BLaER1 (cell line): ENCODE data around the gene NUTM2G.
"Not testable (repeated sequence)": the region's sequence is repeated elsewhere in the genome, so short reads cannot be mapped to it uniquely, and the experiment has no call there.

Experiments
- H3K27ac ChIP-seq: shearing (Covaris generic); formaldehyde crosslinking; 2 replicates; pipeline ENCODE4 v1.8.1; 2022
- H3K27me3 ChIP-seq: shearing (Covaris generic); formaldehyde crosslinking; 2 replicates; pipeline ENCODE4 v1.8.1; 2022
- H3K36me3 ChIP-seq: shearing (Covaris generic); formaldehyde crosslinking; 2 replicates; pipeline ENCODE4 v1.8.1; 2022
- H3K4me1 ChIP-seq: shearing (Covaris generic); formaldehyde crosslinking; 2 replicates; pipeline ENCODE4 v1.8.1; 2022
- H3K4me2 ChIP-seq: shearing (Covaris generic); formaldehyde crosslinking; 2 replicates; pipeline ENCODE4 v1.8.1; 2022
- H3K4me3 ChIP-seq: shearing (Covaris generic); formaldehyde crosslinking; 2 replicates; pipeline ENCODE4 v1.8.1; 2022
- H3K9ac ChIP-seq: shearing (Covaris generic); formaldehyde crosslinking; 2 replicates; pipeline ENCODE4 v1.8.1; 2022
- H3K9me3 ChIP-seq: shearing (Covaris generic); formaldehyde crosslinking; 2 replicates; pipeline ENCODE4 v1.8.1; 2022
- H4K20me1 ChIP-seq: shearing (Covaris generic); formaldehyde crosslinking; 2 replicates; pipeline ENCODE4 v1.8.1; 2022

NUTM2G gene

DNA sequence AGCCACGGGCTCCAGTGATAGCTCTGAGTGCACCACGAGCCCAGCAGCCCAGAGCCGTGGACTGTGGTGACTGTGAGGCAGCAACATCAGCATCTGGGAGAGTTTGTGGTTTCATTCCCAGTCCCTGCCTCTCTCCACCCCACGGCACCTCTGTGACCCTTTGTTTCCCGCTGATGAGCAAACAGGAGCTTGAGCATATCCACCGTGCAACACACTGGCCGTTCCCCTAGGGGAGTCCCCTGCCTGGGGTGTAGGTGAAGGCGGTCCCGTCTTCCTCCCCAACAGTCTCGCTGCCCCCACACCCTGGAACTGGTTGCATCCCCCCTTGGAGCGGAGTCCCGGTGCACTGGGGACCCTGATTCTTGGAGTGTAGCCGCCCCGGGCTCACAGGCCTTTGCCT lies 5.5 kb downstream of the NUTM2G start:
- not testable (repeated sequence) for H4K20me1 ChIP-seq, H3K9ac ChIP-seq, H3K36me3 ChIP-seq, H3K9me3 ChIP-seq, H3K27me3 ChIP-seq, H3K4me2 ChIP-seq, H3K4me3 ChIP-seq, H3K27ac ChIP-seq
- H3K4me1 ChIP-seq, result peaks cover 34% of the 10 kb centered on the region

DNA sequence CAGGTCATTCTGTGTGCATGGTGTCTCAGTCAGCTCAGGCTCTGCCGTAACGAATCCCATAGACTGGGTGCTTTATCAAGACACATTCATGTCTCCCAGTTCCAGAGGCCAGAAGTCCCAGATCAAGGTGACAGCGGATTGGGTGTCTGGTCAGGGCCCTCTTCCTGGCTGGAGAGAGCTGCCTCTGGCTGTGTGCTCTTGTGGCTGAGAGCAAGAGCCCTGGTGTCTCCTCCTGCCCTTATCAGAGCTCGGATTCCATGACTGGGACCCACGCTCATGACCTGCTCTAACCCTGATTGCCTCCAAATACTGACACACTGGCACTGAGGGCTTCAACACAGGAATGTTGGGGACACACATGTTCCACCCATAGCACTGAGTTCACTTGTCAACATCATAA lies 6.1 kb downstream of the NUTM2G start:
- not testable (repeated sequence) for H3K9me3 ChIP-seq, H3K4me3 ChIP-seq, H4K20me1 ChIP-seq, H3K36me3 ChIP-seq, H3K9ac ChIP-seq, H3K27ac ChIP-seq, H3K4me2 ChIP-seq, H3K27me3 ChIP-seq
- H3K4me1 ChIP-seq, result peaks cover 28% of the 10 kb centered on the region

DNA sequence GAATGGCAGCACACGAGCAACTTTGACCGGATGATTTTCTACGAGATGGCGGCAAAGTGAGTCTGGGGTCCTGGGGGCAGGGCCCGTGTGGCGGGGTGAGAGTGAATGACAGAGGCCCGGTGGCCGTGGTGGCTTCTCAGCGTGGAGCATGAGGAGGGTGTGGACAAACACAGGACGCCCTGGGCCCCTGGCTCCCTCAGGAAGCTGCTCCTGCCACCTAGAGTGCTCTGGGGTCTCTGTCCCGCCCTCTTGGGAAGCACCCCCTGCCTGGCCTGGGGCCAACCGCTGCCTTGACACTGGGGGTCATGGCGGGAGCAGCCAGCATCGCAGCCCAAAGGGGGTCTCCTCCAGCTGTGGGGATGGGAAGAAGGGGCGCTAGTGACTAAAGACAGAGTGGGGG lies 6.8 kb downstream of the NUTM2G start:
- not testable (repeated sequence) for H3K4me2 ChIP-seq, H3K36me3 ChIP-seq, H3K27ac ChIP-seq, H3K4me3 ChIP-seq, H3K27me3 ChIP-seq, H3K9ac ChIP-seq, H3K9me3 ChIP-seq, H4K20me1 ChIP-seq
- peaks cover 23% of the 10 kb centered on the region for H3K4me1 ChIP-seq

DNA sequence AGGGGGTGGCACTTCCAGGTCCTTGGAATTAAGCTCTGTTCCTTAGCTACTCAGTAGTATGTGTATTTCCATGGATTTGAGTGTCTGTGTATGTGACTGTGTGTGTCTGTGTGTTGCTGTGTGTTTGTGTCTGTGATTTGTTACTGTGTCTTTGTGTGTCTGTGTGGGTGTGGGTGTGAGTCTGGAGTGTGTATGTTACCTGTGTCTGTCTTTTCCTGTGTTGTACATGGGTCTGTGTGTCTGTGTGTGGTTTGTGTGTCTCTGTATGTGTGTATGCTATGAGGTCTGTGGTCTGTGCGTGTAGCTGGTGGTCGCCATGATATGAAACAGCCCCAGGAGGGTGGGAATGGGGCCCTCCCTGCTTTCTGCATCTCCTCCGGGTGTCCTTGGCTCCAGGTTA lies 8.8 kb downstream of the NUTM2G start:
- not testable (repeated sequence) for H3K4me3 ChIP-seq, H3K9me3 ChIP-seq, H3K4me1 ChIP-seq, H4K20me1 ChIP-seq, H3K36me3 ChIP-seq, H3K27ac ChIP-seq, H3K4me2 ChIP-seq, H3K9ac ChIP-seq, H3K27me3 ChIP-seq

DNA sequence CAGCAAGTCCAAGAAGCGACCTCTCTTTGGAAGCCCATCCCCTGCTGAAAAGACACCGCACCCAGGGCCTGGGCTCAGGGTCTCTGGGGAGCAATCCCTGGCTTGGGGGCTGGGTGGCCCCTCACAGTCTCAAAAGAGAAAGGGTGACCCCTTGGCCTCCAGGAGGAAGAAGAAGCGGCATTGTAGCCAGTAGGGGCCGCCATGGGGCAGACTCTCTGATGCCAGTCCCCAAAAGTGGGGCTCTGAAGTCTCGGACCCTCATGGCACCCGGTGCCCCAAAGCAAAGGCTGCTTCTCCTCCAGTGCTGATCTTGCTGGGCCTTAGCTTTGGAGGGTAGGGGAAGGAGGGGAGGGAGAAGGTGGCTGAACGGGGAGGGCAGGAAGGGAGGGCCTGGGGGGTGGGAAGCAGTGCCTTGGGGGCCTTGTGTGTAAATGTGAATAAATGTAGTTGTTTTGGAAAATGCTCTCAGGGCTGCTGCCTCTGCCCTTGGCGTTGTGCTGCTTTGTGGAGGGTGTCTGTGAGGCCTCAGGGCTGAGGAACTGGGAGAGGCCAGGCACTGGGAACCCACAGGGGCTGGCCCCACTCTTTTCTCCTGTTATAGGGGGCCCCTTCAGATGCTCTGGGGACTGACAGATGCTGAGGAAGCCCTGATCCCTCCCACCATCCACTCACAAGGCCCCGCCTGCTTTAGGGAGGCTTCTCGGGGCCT lies 10.5 kb downstream of the NUTM2G start:
- H3K4me2 ChIP-seq, H3K27ac ChIP-seq, H3K27me3 ChIP-seq, H3K9ac ChIP-seq, H3K4me1 ChIP-seq, H3K9me3 ChIP-seq, H4K20me1 ChIP-seq, H3K4me3 ChIP-seq, H3K36me3 ChIP-seq: not testable (repeated sequence)

DNA sequence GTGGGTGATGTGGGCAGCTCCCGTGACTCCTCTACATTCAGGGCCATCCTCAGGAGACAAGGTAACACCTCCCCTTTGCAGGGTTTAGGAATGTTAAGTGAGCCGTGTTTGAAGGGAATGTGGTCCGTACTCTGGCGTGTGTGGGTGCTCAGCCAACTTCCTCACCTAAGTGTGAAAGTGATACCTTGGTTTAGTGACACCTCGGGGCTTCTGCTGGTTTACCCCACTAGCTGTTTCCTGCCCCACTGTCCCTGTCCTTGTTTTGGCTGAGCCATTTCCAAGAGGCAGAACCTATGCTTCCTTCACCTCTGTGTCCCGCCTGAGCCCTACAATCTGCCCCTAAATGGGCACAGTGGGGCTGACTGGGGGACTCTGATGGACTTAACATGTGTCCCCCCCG lies 12.3 kb downstream of the NUTM2G start:
- not testable (repeated sequence) for H4K20me1 ChIP-seq, H3K27me3 ChIP-seq, H3K9ac ChIP-seq, H3K36me3 ChIP-seq, H3K9me3 ChIP-seq, H3K4me2 ChIP-seq, H3K4me3 ChIP-seq, H3K27ac ChIP-seq, H3K4me1 ChIP-seq

DNA sequence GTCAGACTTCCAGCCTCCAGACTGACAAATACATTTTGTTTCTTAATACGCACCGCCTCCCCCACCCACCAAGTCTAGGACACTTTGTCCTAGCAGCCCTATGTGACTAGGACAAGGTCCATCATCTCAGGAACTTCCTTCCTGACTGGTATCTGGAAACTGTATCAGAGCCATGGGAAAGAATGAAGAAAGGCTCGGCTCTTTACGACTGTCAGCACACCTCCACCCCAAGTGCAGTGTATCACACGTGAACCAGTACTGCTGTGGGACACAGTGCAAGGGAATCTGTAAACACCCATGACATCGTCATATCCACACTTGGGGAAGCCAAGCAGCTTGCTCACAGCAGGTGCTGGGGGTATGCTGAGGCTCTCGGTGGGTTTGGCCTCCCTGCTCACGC lies 13.0 kb downstream of the NUTM2G start:
- not testable (repeated sequence) for H3K9ac ChIP-seq, H3K27ac ChIP-seq, H3K36me3 ChIP-seq

DNA sequence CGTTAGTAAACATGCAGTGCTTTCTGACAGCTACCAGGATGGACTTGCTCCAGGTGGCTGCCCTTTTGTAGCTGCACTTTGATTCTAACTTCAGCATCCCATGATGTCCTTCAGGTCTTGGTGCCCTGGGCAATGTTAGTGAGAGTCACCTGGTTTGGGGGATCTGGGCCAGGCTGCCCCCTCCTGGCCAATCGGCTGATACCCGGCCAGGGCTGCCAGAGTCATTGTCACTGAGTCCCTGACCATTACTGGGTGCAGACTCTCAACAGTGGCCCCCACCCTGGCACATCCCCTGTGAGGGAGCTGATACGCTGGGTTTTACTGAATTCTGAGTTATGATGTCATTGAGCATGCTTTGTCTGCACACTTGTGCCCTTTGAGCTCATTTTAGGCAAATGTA lies 13.5 kb downstream of the NUTM2G start:
- not testable (repeated sequence) for H3K4me2 ChIP-seq, H3K4me1 ChIP-seq, H3K9me3 ChIP-seq, H4K20me1 ChIP-seq, H3K4me3 ChIP-seq, H3K36me3 ChIP-seq, H3K27me3 ChIP-seq, H3K27ac ChIP-seq, H3K9ac ChIP-seq

More for the DNA sequence above, 13.0 kb downstream of the NUTM2G start:
- not testable (repeated sequence) for H3K4me3 ChIP-seq, H3K4me2 ChIP-seq, H3K4me1 ChIP-seq, H3K9me3 ChIP-seq, H3K27me3 ChIP-seq, H4K20me1 ChIP-seq

DNA sequence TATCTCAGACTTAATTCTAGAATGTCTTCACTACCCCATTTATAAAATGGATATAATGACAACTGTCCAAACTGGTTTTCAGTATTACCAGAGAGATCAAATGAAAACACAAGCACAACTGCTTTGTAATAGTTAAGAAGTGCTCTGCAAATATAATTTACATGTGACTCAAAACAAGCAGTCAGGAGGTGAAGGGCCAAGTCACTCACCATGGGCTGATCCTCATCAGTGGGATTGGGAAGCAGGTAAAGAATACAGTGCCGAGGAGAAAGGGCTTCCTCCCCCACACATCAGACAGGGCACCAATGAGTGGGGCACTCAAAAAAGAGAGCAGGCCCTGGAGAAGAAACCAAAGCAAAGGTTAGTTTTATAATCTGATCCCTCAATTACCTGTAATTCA lies 20.7 kb downstream of the NUTM2G start:
- H3K27ac ChIP-seq, H3K4me1 ChIP-seq, H3K9me3 ChIP-seq, H3K4me3 ChIP-seq, H4K20me1 ChIP-seq, H3K9ac ChIP-seq, H3K27me3 ChIP-seq, H3K4me2 ChIP-seq: not testable (repeated sequence)
- peaks cover 10% of the 10 kb centered on the region; the same call in 1 of the 2 replicates for H3K36me3 ChIP-seq

DNA sequence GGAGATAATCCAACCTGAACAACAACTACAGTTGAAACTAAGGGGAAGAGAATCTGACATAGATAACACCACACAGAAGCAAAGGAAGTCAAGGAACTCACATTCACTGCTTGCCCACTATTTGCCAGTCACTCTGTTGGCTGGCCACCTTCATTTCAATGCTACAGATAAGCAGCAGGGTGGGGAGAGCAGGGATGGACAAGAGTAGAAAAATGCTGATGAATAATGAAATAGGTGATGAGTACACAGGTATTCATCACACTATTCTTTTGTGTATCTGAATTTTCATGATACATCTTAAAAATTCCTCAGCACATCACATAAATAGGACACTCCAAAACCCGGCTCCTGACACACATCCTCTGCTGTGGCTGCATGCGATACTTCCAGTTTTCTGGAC lies 21.9 kb downstream of the NUTM2G start:
- H3K9me3 ChIP-seq, H3K9ac ChIP-seq, H3K27me3 ChIP-seq, H3K4me2 ChIP-seq, H3K4me1 ChIP-seq, H3K27ac ChIP-seq, H3K4me3 ChIP-seq, H4K20me1 ChIP-seq: not testable (repeated sequence)
- peaks cover 19% of the 10 kb centered on the region; the same call in 1 of the 2 replicates for H3K36me3 ChIP-seq

DNA sequence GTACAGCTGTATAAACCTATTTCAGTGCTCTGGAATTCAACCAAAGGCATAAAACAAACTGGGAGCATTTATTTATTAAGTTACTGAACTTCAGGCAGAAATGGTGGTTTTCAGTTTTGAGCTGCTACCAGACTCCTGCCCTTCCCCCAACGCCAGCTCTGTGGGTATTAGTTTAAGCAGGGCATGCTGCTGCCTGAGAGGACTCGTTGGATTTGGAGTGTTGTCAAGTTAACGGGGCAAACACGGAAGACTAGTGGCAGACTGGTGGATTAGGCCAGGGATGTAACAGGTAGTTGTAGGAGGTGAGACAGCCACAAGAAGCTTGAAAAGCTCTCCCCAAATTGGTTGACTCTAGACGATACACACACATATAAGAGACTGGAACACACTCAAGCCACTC lies 38.9 kb downstream of the NUTM2G start:
- H4K20me1 ChIP-seq, H3K4me1 ChIP-seq, H3K9me3 ChIP-seq, H3K4me2 ChIP-seq, H3K27me3 ChIP-seq, H3K36me3 ChIP-seq, H3K9ac ChIP-seq, H3K27ac ChIP-seq, H3K4me3 ChIP-seq: not testable (repeated sequence)

DNA sequence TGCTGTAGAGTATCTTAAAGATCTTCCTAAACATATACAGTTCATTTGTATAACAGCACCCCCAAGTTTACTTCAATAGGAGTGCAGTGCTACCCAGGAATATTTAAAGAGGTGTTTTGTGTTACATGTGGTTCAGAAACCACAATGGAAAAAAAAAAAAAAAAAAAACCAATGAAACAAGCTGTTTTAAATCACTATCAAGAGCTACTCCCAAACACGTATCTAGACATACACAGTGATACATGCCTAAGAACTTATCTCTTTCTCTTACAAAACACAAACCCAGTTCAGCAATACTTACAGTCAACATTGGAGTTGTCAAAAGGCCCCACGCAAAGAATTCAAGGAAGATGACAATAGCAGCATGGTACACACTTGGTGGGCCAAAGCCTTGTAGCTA lies 43.9 kb downstream of the NUTM2G start:
- not testable (repeated sequence) for H3K36me3 ChIP-seq, H3K4me2 ChIP-seq, H3K27ac ChIP-seq, H3K9me3 ChIP-seq, H3K9ac ChIP-seq, H3K4me1 ChIP-seq, H3K4me3 ChIP-seq, H3K27me3 ChIP-seq
- H4K20me1 ChIP-seq, result peaks cover 32% of the 10 kb centered on the region

DNA sequence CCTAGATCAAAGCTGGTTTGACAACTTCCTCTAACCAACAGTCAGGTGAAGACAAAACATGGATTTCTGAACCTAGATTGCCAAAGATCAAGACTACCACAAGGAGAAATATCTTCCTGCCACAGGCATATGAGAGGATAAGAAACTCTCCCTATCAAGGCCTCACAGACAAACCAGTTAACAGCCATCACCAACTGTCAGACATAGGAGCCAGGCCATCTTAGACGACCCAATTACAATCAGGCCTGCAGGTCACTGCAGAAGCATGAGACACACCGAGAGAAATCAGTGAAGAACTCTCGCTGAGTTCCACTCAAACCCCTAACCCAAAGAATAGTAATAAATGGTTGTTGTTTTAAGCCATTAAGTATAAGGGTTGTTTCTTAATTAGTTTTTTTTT lies 45.4 kb downstream of the NUTM2G start:
- not testable (repeated sequence) for H3K9me3 ChIP-seq, H3K36me3 ChIP-seq, H3K9ac ChIP-seq, H3K27ac ChIP-seq, H3K4me3 ChIP-seq, H3K27me3 ChIP-seq, H3K4me2 ChIP-seq, H3K4me1 ChIP-seq
- H4K20me1 ChIP-seq, result peaks cover 41% of the 10 kb centered on the region

DNA sequence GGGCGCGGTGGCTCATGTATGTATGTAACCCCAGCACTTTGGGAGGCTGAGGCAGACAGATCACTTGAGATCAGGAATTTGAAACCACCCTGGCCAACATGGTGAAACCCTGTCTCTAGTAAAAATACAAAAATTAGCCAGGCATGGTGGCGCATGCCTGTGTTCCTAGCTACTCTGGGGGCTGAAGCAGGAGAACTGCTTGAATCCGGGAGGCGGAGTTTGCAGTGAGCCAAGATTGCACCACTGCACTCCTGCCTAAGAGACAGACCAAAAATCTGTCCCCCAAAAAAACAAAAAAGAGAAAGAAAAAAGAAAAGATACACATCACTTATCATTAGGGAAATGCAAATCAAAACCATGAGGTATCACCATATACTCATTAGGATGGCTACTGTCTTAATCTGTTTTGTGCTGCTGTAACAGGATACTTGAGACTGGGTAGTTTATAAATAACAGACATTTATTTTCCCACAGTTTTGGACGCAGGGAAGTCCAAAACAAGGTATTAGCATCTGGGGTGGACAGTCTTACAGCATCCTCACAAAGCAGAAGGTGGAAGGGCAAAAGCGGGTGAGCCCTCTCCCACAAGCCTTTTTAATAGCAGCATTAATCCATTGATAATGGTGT lies 55.0 kb downstream of the NUTM2G start:
- not testable (repeated sequence) for H3K27me3 ChIP-seq, H3K4me3 ChIP-seq, H3K4me1 ChIP-seq, H4K20me1 ChIP-seq, H3K27ac ChIP-seq, H3K36me3 ChIP-seq, H3K4me2 ChIP-seq, H3K9ac ChIP-seq
- peaks cover 35% of the 10 kb centered on the region for H3K9me3 ChIP-seq

DNA sequence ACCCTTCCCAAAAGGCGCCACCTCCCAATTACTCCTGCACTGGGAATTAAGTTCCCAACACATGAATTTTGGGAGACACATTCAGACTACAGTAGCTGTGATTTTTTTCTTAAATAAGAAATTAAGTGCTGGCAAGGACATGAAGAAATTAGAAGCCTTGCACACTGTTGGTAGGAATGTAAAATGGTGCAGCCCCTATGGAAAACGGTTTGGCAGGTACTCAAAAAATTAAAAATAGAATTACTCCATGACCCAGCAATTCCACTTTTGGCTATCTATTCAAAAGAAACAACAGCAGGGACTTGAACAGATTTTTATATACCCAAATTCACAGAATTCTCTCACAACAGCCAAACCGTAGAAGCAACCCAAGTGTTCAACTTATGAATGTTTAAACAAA lies 55.5 kb downstream of the NUTM2G start:
- H4K20me1 ChIP-seq, H3K27me3 ChIP-seq, H3K27ac ChIP-seq, H3K4me2 ChIP-seq, H3K36me3 ChIP-seq, H3K4me1 ChIP-seq, H3K4me3 ChIP-seq, H3K9ac ChIP-seq: not testable (repeated sequence)
- H3K9me3 ChIP-seq, result peaks cover 31% of the 10 kb centered on the region
